ENCODE data around the gene HIBADH. TPM values are rescaled to one million over a fixed set of nuclear protein-coding genes. Genes with fewer than 3 reads are reported as not detected.

Gene HIBADH
- total and polyA plus RNA-seq, 7 experiments from 2014 or later, result 8.0 to 46.2 (median 14.7) TPM

GRCh38 chr7:27527348-27527714, 135.4 kb downstream of the HIBADH start:
- Histone ChIP-seq H3K4me3 (ENCODE audit: low read length) (no peak overlapping the region), H3K36me3 (ENCODE audit: control insufficient read depth in 2 of 3, insufficient read depth in 3 of 3, low read length in 3 of 3) (peaks cover 0 to 42% (median 6%) of the 10 kb centered on the region in 3 experiments), H3K27ac (ENCODE audit: low read depth, low read length) (no peak overlapping the region), H3K27me3 (ENCODE audit: control insufficient read depth in 2 of 2, insufficient read depth in 2 of 2, low read length in 2 of 2) (no peaks in the 10 kb centered on the region), H3K9me3 (ENCODE audit: control insufficient read depth in 2 of 3, low read length in 3 of 3) (no peaks in the 10 kb centered on the region), H3K4me1 (ENCODE audit: control insufficient read depth in 2 of 2, insufficient read depth in 2 of 2, low read length in 2 of 2) (no peaks in the 10 kb centered on the region)
- no peak overlapping the region for H3K27ac Mint-ChIP-seq
- H3K4me1 Mint-ChIP-seq, result no peaks in the 10 kb centered on the region
- ATAC-seq (no peak), DNase-seq (no peak)
- H3K4me3 Mint-ChIP-seq, result no peak overlapping the region
- no peaks in the 10 kb centered on the region for H3K27me3 Mint-ChIP-seq
- CTCF ChIA-PET, result no interaction called here
- H3K9me3 Mint-ChIP-seq, result peaks cover 0 to 5% (median 0%) of the 10 kb centered on the region in 11 donors
- POLR2A ChIA-PET, result no interaction called here
- peaks cover 16 to 85% (median 74%) of the 10 kb centered on the region in 5 donors for H3K36me3 Mint-ChIP-seq
- intact Hi-C loops (cut with micrococcal nuclease), result no loop called here

GRCh38 chr7:27526611-27527347, 135.9 kb downstream of the HIBADH start:
- Mint-ChIP-seq H3K9me3 (peaks cover 0 to 5% (median 0%) of the 10 kb centered on the region in 11 donors), H3K4me1 (no peaks in the 10 kb centered on the region), H3K27me3 (no peaks in the 10 kb centered on the region), H3K4me3 (no peak overlapping the region), H3K36me3 (peaks cover 16 to 85% (median 76%) of the 10 kb centered on the region in 5 donors), H3K27ac (no peak overlapping the region)
- Histone ChIP-seq H3K9me3 (ENCODE audit: control insufficient read depth in 2 of 3, low read length in 3 of 3) (no peaks in the 10 kb centered on the region), H3K27ac (ENCODE audit: low read depth, low read length) (no peak overlapping the region), H3K36me3 (ENCODE audit: control insufficient read depth in 2 of 3, insufficient read depth in 3 of 3, low read length in 3 of 3) (peaks cover 0 to 42% (median 6%) of the 10 kb centered on the region in 3 experiments), H3K4me1 (ENCODE audit: control insufficient read depth in 2 of 2, insufficient read depth in 2 of 2, low read length in 2 of 2) (no peaks in the 10 kb centered on the region), H3K4me3 (ENCODE audit: low read length) (no peak overlapping the region), H3K27me3 (ENCODE audit: control insufficient read depth in 2 of 2, insufficient read depth in 2 of 2, low read length in 2 of 2) (no peaks in the 10 kb centered on the region)
- ChIA-PET CTCF (no interaction called here), POLR2A (no interaction called here)
- no peak for ATAC-seq
- intact Hi-C loops (cut with micrococcal nuclease), result no loop called here
- no peak for DNase-seq

DNA sequence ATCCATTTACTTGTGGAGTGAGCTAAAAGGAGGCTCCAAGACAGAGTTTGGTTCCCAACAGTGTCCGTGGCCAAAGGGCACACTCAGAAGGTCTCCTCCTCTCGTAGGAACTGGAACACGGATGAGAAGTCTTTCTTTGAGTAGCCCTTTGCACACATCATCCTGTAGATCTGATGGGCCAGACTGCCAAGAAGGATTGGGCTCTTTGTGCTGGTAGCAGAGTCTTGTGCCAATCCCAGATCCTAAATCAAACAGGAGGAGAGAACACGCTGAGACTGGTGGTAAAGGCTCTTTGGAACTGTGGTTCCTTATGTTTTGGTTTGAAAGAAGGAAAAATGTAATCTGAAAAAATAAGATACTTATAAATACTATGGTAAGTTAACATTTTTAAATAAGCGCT, 136.6 kb downstream of the HIBADH start:
- no peak overlapping the region for H3K4me3 ChIP-seq (ENCODE audit: low read length)
- intact Hi-C loops (cut with micrococcal nuclease), result no loop called here
- Mint-ChIP-seq H3K36me3 (peaks cover 16 to 79% (median 72%) of the 10 kb centered on the region in 5 donors), H3K27ac (no peak overlapping the region), H3K27me3 (no peaks in the 10 kb centered on the region), H3K4me1 (no peaks in the 10 kb centered on the region), H3K9me3 (peaks cover 0 to 5% (median 0%) of the 10 kb centered on the region in 11 donors), H3K4me3 (no peak overlapping the region)
- ATAC-seq (no peak), DNase-seq (no peak)
- H3K27ac ChIP-seq (ENCODE audit: low read depth, low read length), result no peak overlapping the region
- ChIA-PET CTCF (no interaction called here), POLR2A (no interaction called here)
- H3K4me1 ChIP-seq (ENCODE audit: control insufficient read depth in 2 of 2, insufficient read depth in 2 of 2, low read length in 2 of 2), result no peaks in the 10 kb centered on the region
- peaks cover 0 to 42% (median 6%) of the 10 kb centered on the region in 3 experiments for H3K36me3 ChIP-seq (ENCODE audit: control insufficient read depth in 2 of 3, insufficient read depth in 3 of 3, low read length in 3 of 3)
- no peaks in the 10 kb centered on the region for H3K27me3 ChIP-seq (ENCODE audit: control insufficient read depth in 2 of 2, insufficient read depth in 2 of 2, low read length in 2 of 2)
- no peaks in the 10 kb centered on the region for H3K9me3 ChIP-seq (ENCODE audit: control insufficient read depth in 2 of 3, low read length in 3 of 3)

DNA sequence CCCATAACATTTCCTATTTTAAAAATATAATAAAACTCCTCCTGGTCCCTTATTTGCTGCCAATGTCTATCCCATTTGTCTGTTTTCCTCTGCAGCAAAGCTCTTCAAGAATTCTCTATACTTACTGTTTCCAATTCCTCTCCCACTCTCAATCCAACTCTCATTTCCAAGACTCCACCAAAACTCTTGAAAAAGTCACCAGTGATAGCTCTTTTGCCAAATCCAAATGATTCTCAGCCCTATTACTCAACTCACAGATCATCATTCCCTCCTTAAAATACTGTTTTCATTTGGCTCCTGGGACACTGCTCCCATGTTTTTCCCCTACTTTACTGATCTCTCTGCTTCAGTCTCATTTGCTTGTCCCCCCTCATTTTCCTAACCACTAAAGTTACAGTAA, 139.4 kb downstream of the HIBADH start:
- H3K36me3 Mint-ChIP-seq, result peaks cover 8 to 60% (median 57%) of the 10 kb centered on the region in 5 donors
- POLR2A ChIA-PET, result no interaction called here
- H3K9me3 ChIP-seq (ENCODE audit: control insufficient read depth in 2 of 3, low read length in 3 of 3), result no peaks in the 10 kb centered on the region
- DNase-seq (no peak), ATAC-seq (no peak)
- intact Hi-C loops (cut with micrococcal nuclease), result no loop called here
- no peak overlapping the region for H3K4me3 Mint-ChIP-seq
- no peak overlapping the region for H3K4me3 ChIP-seq (ENCODE audit: low read length)
- no peak overlapping the region for H3K27ac ChIP-seq (ENCODE audit: low read depth, low read length)
- H3K27ac Mint-ChIP-seq, result no peak overlapping the region
- peaks cover 0 to 27% (median 6%) of the 10 kb centered on the region in 3 experiments for H3K36me3 ChIP-seq (ENCODE audit: control insufficient read depth in 2 of 3, insufficient read depth in 3 of 3, low read length in 3 of 3)
- peaks cover 0 to 2% (median under 1%) of the 10 kb centered on the region in 7 donors for H3K4me1 Mint-ChIP-seq
- CTCF ChIA-PET, result no interaction called here
- H3K27me3 ChIP-seq (ENCODE audit: control insufficient read depth in 2 of 2, insufficient read depth in 2 of 2, low read length in 2 of 2), result no peaks in the 10 kb centered on the region
- peaks cover 0 to 5% (median 0%) of the 10 kb centered on the region in 11 donors for H3K9me3 Mint-ChIP-seq
- no peaks in the 10 kb centered on the region for H3K4me1 ChIP-seq (ENCODE audit: control insufficient read depth in 2 of 2, insufficient read depth in 2 of 2, low read length in 2 of 2)
- H3K27me3 Mint-ChIP-seq, result no peaks in the 10 kb centered on the region

GRCh38 chr7:27522566-27522965, 140.1 kb downstream of the HIBADH start:
- no peaks in the 10 kb centered on the region for H3K9me3 ChIP-seq (ENCODE audit: control insufficient read depth in 2 of 3, low read length in 3 of 3)
- intact Hi-C loops (cut with micrococcal nuclease), result no loop called here
- ChIA-PET CTCF (no interaction called here), POLR2A (no interaction called here)
- no peak overlapping the region for H3K27ac Mint-ChIP-seq
- ATAC-seq, result no peak
- H3K36me3 Mint-ChIP-seq, result peaks cover 8 to 56% (median 52%) of the 10 kb centered on the region in 5 donors
- H3K27ac ChIP-seq (ENCODE audit: low read depth, low read length), result no peak overlapping the region
- H3K4me3 ChIP-seq (ENCODE audit: low read length), result no peak overlapping the region
- no peaks in the 10 kb centered on the region for H3K4me1 ChIP-seq (ENCODE audit: control insufficient read depth in 2 of 2, insufficient read depth in 2 of 2, low read length in 2 of 2)
- H3K27me3 ChIP-seq (ENCODE audit: control insufficient read depth in 2 of 2, insufficient read depth in 2 of 2, low read length in 2 of 2), result no peaks in the 10 kb centered on the region
- H3K27me3 Mint-ChIP-seq, result no peaks in the 10 kb centered on the region
- peaks cover 0 to 27% (median 6%) of the 10 kb centered on the region in 3 experiments for H3K36me3 ChIP-seq (ENCODE audit: control insufficient read depth in 2 of 3, insufficient read depth in 3 of 3, low read length in 3 of 3)
- no peak overlapping the region for H3K4me3 Mint-ChIP-seq
- peaks cover 0 to 9% (median 8%) of the 10 kb centered on the region in 7 donors for H3K4me1 Mint-ChIP-seq
- H3K9me3 Mint-ChIP-seq, result peaks cover 0 to 5% (median 0%) of the 10 kb centered on the region in 11 donors
- no peak for DNase-seq

GRCh38 chr7:27520815-27521790, 141.6 kb downstream of the HIBADH start:
- CTCF ChIA-PET, result no interaction called here
- intact Hi-C loops (cut with micrococcal nuclease), result no loop called here
- H3K4me1 ChIP-seq (ENCODE audit: control insufficient read depth in 2 of 2, insufficient read depth in 2 of 2, low read length in 2 of 2), result no peaks in the 10 kb centered on the region
- H3K36me3 Mint-ChIP-seq, result peaks cover 3 to 43% (median 43%) of the 10 kb centered on the region in 5 donors
- no peak overlapping the region for H3K27ac Mint-ChIP-seq
- POLR2A ChIA-PET, result no interaction called here
- no peaks in the 10 kb centered on the region for H3K27me3 Mint-ChIP-seq
- no peaks in the 10 kb centered on the region for H3K9me3 ChIP-seq (ENCODE audit: control insufficient read depth in 2 of 3, low read length in 3 of 3)
- H3K4me3 ChIP-seq (ENCODE audit: low read length), result no peak overlapping the region
- no peak overlapping the region for H3K4me3 Mint-ChIP-seq
- ATAC-seq, result no peak
- H3K27ac ChIP-seq (ENCODE audit: low read depth, low read length), result no peak overlapping the region
- H3K27me3 ChIP-seq (ENCODE audit: control insufficient read depth in 2 of 2, insufficient read depth in 2 of 2, low read length in 2 of 2), result no peaks in the 10 kb centered on the region
- peaks cover 0 to 20% (median 3%) of the 10 kb centered on the region in 3 experiments for H3K36me3 ChIP-seq (ENCODE audit: control insufficient read depth in 2 of 3, insufficient read depth in 3 of 3, low read length in 3 of 3)
- H3K9me3 Mint-ChIP-seq, result peaks cover 0 to 5% (median 0%) of the 10 kb centered on the region in 11 donors
- peaks cover 0 to 19% (median 10%) of the 10 kb centered on the region in 7 donors for H3K4me1 Mint-ChIP-seq
- DNase-seq, result no peak
